HepG2 (cell line): ENCODE results near the gene TNFSF9. TPM values are rescaled to one million over a fixed set of nuclear protein-coding genes. Genes with fewer than 3 reads are reported as not detected.

ENCODE experiments used
- ATAC-seq: fragments of 200-7000 bp; cut with Tn5 transposase; 3 replicates; pipeline ENCODE4 v1.9.1; 2020; ENCODE audit warnings: mild to moderate bottlenecking, moderate library complexity
- BruUV-seq: library from RNA; stranded (reverse); fragments of 400-500 nt; replicated peaks from 2 replicates; lab custom pipeline; 2021; lab: Mats Ljungman, UMichigan
- CTCF ChIA-PET: fragments of 300-600 bp; formaldehyde crosslinking; extraction: SDS; loops from one replicate; lab custom pipeline; 2021; ENCODE audit warnings: low total read pairs, inconsistent platforms, low intra/inter-chr PET ratio; lab: Yijun Ruan, JAX
- POLR2A ChIA-PET: fragments of 350-600 bp; sonication (Branson Sonifier 250); formaldehyde crosslinking; loops from one replicate; lab custom pipeline; 2020; ENCODE audit warnings: antibody characterized with exemption, inconsistent platforms; lab: Yijun Ruan, JAX
- DNase-seq: peaks from one replicate; pipeline ENCODE4 v3.0.0-alpha.2; 2015; ENCODE audit warnings: low spot score
- FAIRE-seq: peaks from 3 replicates; lab custom pipeline; 2011; peaks lifted over from hg19 to GRCh38; lab: Jason Lieb, UNC
- H2AFZ ChIP-seq: one replicate; pipeline ENCODE4 v1.6.1; 2011; ENCODE audit warnings: low read length, inconsistent platforms
- H3K27ac ChIP-seq: fragments of 300-600 bp; 3 replicates; pipeline ENCODE4 v1.8.0; 2011; ENCODE audit warnings: mixed run types, mild to moderate bottlenecking, mixed read lengths, low read length, inconsistent platforms; ENCODE audit not compliant: insufficient read depth; ENCODE audit errors: extremely low read length
- H3K27me3 ChIP-seq, 2 experiments: fragments of 200-600 bp in 1 of 2; 2 replicates in 1 of 2; 3 replicates in 1 of 2; pipeline versions ENCODE4 v1.6.0 to v1.8.0; 2011; ENCODE audit warnings: low read length in 2 of 2, mild to moderate bottlenecking in 2 of 2, moderate library complexity in 2 of 2, inconsistent platforms in 1 of 2; ENCODE audit not compliant: insufficient read depth in 2 of 2, control insufficient read depth in 1 of 2
- H3K36me3 ChIP-seq, 2 experiments: fragments of 200-600 bp in 1 of 2; replicated peaks in 1 of 2; 2 replicates in 1 of 2; 3 replicates in 1 of 2; pipeline versions ENCODE4 v1.5.1 to v1.8.0; 2011; ENCODE audit warnings: low read length in 2 of 2, inconsistent platforms in 1 of 2; ENCODE audit not compliant: insufficient read depth in 2 of 2, control insufficient read depth in 1 of 2
- H3K4me1 ChIP-seq: 2 replicates; pipeline ENCODE4 v1.5.1; 2012; ENCODE audit warnings: low read length, inconsistent platforms; ENCODE audit not compliant: insufficient read depth
- H3K4me2 ChIP-seq: 2 replicates; pipeline ENCODE4 v1.6.0; 2011; ENCODE audit warnings: low read depth, low read length, inconsistent platforms
- H3K4me3 ChIP-seq, 3 experiments: fragments of 200-600 bp in 1 of 3; sonication (generic), shearing (Covaris generic) in 1 of 3; replicated peaks in 1 of 3; 2 replicates each; pipeline ENCODE4 v1.5.1; 2011 to 2016; ENCODE audit warnings: low read length in 3 of 3, inconsistent platforms in 2 of 3, low read depth in 2 of 3, mild to moderate bottlenecking in 2 of 3, control low read depth in 1 of 3, mixed read lengths in 1 of 3; ENCODE audit not compliant: insufficient read depth in 1 of 3
- H3K79me2 ChIP-seq: one replicate; pipeline ENCODE4 v1.6.1; 2011; ENCODE audit warnings: low read length, inconsistent platforms; ENCODE audit not compliant: insufficient read depth
- H3K9ac ChIP-seq: 2 replicates; pipeline ENCODE4 v1.6.0; 2011; ENCODE audit warnings: mild to moderate bottlenecking, low read depth, low read length, inconsistent platforms; ENCODE audit not compliant: insufficient read depth
- H3K9me3 ChIP-seq: 2 replicates; pipeline ENCODE4 v1.5.1; 2012; ENCODE audit warnings: mild to moderate bottlenecking, low read length
- H4K20me1 ChIP-seq: 2 replicates; pipeline ENCODE4 v1.6.0; 2011; ENCODE audit warnings: inconsistent platforms, mild to moderate bottlenecking, low read length, moderate library complexity; ENCODE audit not compliant: insufficient read depth
- GATAD1 ChIP-seq: IDR thresholded peaks from 2 replicates; pipeline ENCODE4 v1.6.1; 2016; ENCODE audit warnings: missing genetic modification reagents, missing compliant biosample characterization
- GTF3A ChIP-seq: sonication (generic); formaldehyde crosslinking; conservative IDR thresholded peaks from 2 replicates; pipeline ENCODE4 v1.4.0; 2020; ENCODE audit warnings: mild to moderate bottlenecking, missing genetic modification reagents
- HOXA5 ChIP-seq: sonication (generic); formaldehyde crosslinking; IDR thresholded peaks from 2 replicates; pipeline ENCODE4 v1.4.0; 2020; ENCODE audit warnings: missing genetic modification reagents
- NR2C2 ChIP-seq: sonication (generic); formaldehyde crosslinking; IDR thresholded peaks from 2 replicates; pipeline ENCODE4 v1.4.0; 2020; ENCODE audit warnings: missing genetic modification reagents, mild to moderate bottlenecking, moderate library complexity, borderline replicate concordance
- NR2F2 ChIP-seq: IDR thresholded peaks from 2 replicates; pipeline ENCODE4 v1.6.1; 2012; ENCODE audit warnings: low read depth, inconsistent platforms, borderline replicate concordance
- RBAK ChIP-seq: sonication (generic); formaldehyde crosslinking; IDR thresholded peaks from 2 replicates; pipeline ENCODE4 v1.5.1; 2020; ENCODE audit warnings: mild to moderate bottlenecking, missing genetic modification reagents
- XRCC5 ChIP-seq: fragments of 200-400 bp; formaldehyde crosslinking; optimal IDR thresholded peaks from 2 replicates; pipeline ENCODE3; 2017; ENCODE audit warnings: mild to moderate bottlenecking, low read length
- ZFP90 ChIP-seq: sonication (generic); formaldehyde crosslinking; IDR thresholded peaks from 2 replicates; pipeline ENCODE4 v1.8.0; 2022; ENCODE audit warnings: missing genetic modification reagents, mild to moderate bottlenecking, inconsistent platforms, borderline replicate concordance
- ZNF30 ChIP-seq: sonication (generic); formaldehyde crosslinking; IDR thresholded peaks from 2 replicates; pipeline ENCODE4 v1.5.0; 2020; ENCODE audit warnings: mild to moderate bottlenecking, missing genetic modification reagents
- ZNF501 ChIP-seq: sonication (generic); formaldehyde crosslinking; IDR thresholded peaks from 2 replicates; pipeline ENCODE4 v1.5.1; 2020; ENCODE audit warnings: mild to moderate bottlenecking, moderate library complexity, missing genetic modification reagents
- ZNF83 ChIP-seq: sonication (generic); formaldehyde crosslinking; IDR thresholded peaks from 2 replicates; pipeline ENCODE4 v1.4.0; 2020; ENCODE audit warnings: missing genetic modification reagents, mild to moderate bottlenecking, borderline replicate concordance
- WGBS: methylation state at CpG from one replicate; pipeline ENCODE4 v1.1.6; 2017; ENCODE audit warnings: low lambda C conversion rate; 5-methylcytosine and 5-hydroxymethylcytosine counted together
- in situ Hi-C: cut with HindIII; loops from 2 replicates; pipeline ENCODE4 v1.10.0; 2017; ENCODE audit warnings: low pct_unique_long_range_greater_than_20kb; ENCODE audit not compliant: extremely low pct_ligation_motif_present
- intact Hi-C: fragments of 100-400 bp; cut with micrococcal nuclease; formaldehyde crosslinking; loops from one replicate; pipeline ENCODE4 v1.10.0; 2022; ENCODE audit not compliant: unreplicated experiment
- polyA plus RNA-seq, 8 experiments: library from polyadenylated mRNA; depleted of rRNA in 3 of 8; stranded (reverse) in 7 of 8; unstranded in 1 of 8; fragments of >200 nt; fragmentation: Illumina TruSeq in 4 of 8; extraction: Trizol in 4 of 8; gene quantifications; 2 replicates each; pipeline versions ENCODE4 v1.2.1 to v1.2.3, GENCODE V29; 2011 to 2016; ENCODE audit warnings: low read depth in 4 of 8, missing spikeins in 1 of 8, mixed read lengths in 1 of 8; ENCODE audit not compliant: insufficient read depth in 1 of 8
- total RNA-seq, 5 experiments: library from RNA; depleted of rRNA; stranded (reverse); fragments of >200 nt; fragmentation: Illumina TruSeq; extraction: Trizol; gene quantifications; 2 replicates each; pipeline ENCODE4 v1.2.3, GENCODE V29; 2016; ENCODE audit warnings: low read depth in 1 of 5
- TF ChIP-seq, protein P1 (sequence below): sonication (generic); formaldehyde crosslinking; IDR thresholded peaks from 2 replicates; pipeline ENCODE4 v1.4.0; 2020; ENCODE audit warnings: mild to moderate bottlenecking, low read depth, missing genetic modification reagents
- TF ChIP-seq, protein P2 (sequence below): sonication (generic); formaldehyde crosslinking; IDR thresholded peaks from 2 replicates; pipeline ENCODE4 v1.8.1; 2023; ENCODE audit warnings: mild to moderate bottlenecking, missing genetic modification reagents

The TNFSF9 gene
- total and polyA plus RNA-seq, 2 of the 13 experiments (the other 11 are each of a cell fraction or from before 2014, with no cell fraction given) = 1.0 to 1.8 TPM

- TF ChIP-seq, protein P1, sequence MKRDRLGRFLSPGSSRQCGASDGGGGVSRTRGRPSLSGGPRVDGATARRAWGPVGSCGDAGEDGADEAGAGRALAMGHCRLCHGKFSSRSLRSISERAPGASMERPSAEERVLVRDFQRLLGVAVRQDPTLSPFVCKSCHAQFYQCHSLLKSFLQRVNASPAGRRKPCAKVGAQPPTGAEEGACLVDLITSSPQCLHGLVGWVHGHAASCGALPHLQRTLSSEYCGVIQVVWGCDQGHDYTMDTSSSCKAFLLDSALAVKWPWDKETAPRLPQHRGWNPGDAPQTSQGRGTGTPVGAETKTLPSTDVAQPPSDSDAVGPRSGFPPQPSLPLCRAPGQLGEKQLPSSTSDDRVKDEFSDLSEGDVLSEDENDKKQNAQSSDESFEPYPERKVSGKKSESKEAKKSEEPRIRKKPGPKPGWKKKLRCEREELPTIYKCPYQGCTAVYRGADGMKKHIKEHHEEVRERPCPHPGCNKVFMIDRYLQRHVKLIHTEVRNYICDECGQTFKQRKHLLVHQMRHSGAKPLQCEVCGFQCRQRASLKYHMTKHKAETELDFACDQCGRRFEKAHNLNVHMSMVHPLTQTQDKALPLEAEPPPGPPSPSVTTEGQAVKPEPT (CRISPR knock-in tag) = no peak
Observed at GRCh38 chr19:6568816-6569215, 38.0 kb downstream of the TNFSF9 start (continued).

GRCh38 chr19:6570764-6571163 is 39.9 kb downstream of the TNFSF9 start:
- H3K4me1 ChIP-seq = no peaks in the 10 kb centered on the region
- H3K9ac ChIP-seq = no peak overlapping the region
- WGBS = 35% methylated on average over 3 of the region's 3 CpGs
- no peaks in the 10 kb centered on the region for H4K20me1 ChIP-seq
- no peak overlapping the region for H2AFZ ChIP-seq
- no TSS peak for BruUV-seq
- H3K27ac ChIP-seq = no peak overlapping the region
- peaks cover 0 to 16% of the 10 kb centered on the region in 2 experiments; a peak in 2 of 5 replicates for H3K27me3 ChIP-seq
- DNase-seq (no peak), FAIRE-seq (no peak), ATAC-seq (no peak)
- intact Hi-C loops (no loop called here), in situ Hi-C loops (no loop called here)
- no peak for TF ChIP-seq RBAK (CRISPR knock-in tag)
- TF ChIP-seq NR2C2 (CRISPR knock-in tag) = no peak
- TF ChIP-seq NR2F2 = no peak
- TF ChIP-seq ZNF30 = no peak
- TF ChIP-seq ZNF501 = no peak
- TF ChIP-seq, protein P2, sequence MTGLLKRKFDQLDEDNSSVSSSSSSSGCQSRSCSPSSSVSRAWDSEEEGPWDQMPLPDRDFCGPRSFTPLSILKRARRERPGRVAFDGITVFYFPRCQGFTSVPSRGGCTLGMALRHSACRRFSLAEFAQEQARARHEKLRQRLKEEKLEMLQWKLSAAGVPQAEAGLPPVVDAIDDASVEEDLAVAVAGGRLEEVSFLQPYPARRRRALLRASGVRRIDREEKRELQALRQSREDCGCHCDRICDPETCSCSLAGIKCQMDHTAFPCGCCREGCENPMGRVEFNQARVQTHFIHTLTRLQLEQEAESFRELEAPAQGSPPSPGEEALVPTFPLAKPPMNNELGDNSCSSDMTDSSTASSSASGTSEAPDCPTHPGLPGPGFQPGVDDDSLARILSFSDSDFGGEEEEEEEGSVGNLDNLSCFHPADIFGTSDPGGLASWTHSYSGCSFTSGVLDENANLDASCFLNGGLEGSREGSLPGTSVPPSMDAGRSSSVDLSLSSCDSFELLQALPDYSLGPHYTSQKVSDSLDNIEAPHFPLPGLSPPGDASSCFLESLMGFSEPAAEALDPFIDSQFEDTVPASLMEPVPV (CRISPR knock-in tag) = no peak
- TF ChIP-seq HOXA5 (CRISPR knock-in tag) = no peak
- no peak for TF ChIP-seq GATAD1 (CRISPR knock-in tag)
- no peak for TF ChIP-seq GTF3A
- TF ChIP-seq XRCC5 = no peak
- no peak for TF ChIP-seq ZNF83 (CRISPR knock-in tag)
- TF ChIP-seq ZFP90 = no peak
- no peaks in the 10 kb centered on the region for H3K79me2 ChIP-seq
- H3K36me3 ChIP-seq = no peaks in the 10 kb centered on the region
- H3K9me3 ChIP-seq = peaks cover 24% of the 10 kb centered on the region
- ChIA-PET CTCF (no interaction called here), POLR2A (no interaction called here)
- no peak overlapping the region for H3K4me3 ChIP-seq
- no peak overlapping the region for H3K4me2 ChIP-seq
